GM18907 (cell line): ENCODE results near the gene USP20.

Experiments
- ATAC-seq: cut with Tn5 transposase; IDR thresholded peaks from one replicate; pipeline ENCODE4 v1.9.1; 2021; ENCODE audit warnings: mild to moderate bottlenecking, moderate library complexity; ENCODE audit not compliant: unreplicated experiment

Gene USP20

DNA sequence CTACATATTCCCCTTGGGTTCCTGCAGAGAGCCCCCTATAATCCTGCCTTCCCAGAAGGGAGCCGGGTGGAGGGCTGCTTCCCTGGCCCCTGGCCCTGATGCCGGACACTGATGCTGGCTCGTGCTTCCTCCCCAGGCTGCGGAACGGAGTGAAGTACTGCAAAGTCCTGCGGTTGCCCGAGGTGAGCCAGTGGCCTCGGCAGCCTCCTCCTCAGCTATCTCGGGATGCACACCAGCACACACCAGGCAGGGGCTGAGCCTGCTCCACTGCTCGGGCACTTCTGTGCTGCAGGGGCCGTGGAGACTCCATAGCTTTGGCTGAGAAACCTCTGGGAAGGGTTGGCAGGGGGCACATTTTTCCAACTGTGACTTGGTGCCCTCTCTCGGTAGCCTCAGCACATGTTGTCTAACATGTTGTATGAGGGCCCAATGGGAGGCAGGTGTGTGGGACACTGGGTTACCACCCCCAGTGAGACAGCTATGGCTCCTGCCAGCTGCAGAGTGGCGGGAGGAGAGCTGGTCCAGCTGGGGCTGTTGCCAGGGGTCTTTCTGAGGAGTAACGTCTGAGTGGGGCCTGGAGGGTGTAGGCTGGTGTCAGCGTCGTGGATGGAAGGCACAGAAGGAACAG is 38.4 kb downstream of the USP20 start:
- no peak for ATAC-seq

DNA sequence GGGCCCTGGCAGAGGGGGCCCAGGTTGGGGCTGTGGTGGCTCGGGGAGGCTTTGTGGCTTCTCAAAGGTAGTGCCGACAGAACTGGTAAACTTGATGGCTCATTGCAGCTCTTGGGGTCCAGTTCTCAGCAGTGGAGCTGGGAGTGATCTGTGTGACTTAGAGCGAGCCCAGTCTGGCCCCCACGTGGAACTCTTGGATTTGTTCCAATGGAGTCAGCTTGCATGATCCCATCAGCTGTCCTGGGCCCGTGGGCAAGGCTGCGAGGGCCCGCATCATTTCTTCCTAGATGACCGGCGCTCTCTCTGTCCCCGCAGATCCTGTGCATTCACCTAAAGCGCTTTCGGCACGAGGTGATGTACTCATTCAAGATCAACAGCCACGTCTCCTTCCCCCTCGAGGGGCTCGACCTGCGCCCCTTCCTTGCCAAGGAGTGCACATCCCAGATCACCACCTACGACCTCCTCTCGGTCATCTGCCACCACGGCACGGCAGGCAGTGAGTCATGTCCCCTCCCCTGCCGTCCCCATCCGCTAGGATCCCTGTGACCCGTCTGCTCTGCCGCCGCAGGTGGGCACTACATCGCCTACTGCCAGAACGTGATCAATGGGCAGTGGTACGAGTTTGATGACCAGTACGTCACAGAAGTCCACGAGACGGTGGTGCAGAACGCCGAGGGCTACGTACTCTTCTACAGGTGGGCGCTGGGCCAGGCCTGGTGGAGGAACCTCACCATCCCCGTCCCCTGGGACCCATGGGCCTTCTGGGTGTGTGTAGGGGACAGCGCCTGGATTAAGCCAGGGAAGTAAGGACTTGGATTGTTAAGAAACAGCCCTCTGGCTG is 39.2 kb downstream of the USP20 start:
- no peak for ATAC-seq

DNA sequence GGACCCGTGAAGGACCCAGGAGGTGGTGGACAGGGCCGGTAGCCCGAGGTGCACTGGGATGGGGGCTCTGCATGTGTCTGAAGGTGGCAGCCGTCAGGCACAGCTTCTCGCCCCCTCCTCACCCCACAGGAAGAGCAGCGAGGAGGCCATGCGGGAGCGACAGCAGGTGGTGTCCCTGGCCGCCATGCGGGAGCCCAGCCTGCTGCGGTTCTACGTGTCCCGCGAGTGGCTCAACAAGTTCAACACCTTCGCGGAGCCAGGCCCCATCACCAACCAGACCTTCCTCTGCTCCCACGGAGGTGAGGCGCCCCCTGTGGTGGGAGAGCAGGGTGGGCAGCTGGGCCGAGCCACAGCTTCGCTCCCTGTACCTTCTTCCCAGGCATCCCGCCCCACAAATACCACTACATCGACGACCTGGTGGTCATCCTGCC is 39.9 kb downstream of the USP20 start:
- no peak for ATAC-seq

DNA sequence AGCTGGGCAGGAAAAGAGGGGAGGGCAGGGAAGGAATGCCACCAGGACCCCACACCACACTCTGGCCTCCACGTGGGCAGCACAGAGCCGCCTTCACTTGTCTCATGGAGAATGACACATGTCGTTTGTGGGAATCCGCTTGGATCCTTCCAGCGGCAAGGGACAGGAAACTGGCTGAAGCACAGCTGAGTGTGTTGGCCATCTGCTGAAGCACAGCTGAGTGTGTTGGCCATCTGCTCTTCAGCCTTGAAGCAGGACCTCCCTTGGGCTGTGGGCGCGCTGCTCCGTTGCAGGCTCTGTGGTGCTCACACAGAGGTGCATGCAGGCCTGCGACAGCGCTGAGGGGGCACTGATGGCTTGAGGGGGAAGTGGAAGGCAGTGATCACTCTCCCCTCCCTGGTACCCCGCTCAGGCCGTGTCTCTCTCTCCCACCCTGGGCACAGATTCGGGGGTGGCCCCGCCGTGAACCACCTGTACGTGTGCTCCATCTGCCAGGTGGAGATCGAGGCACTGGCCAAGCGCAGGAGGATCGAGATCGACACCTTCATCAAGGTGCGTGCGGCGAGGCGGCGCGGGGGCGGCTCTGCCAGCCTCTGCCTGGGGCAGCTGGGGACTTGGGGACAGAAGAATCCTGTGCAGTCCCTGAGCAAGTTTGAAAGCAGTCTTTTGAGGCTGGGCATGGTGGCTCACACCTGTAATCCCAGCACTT is 40.6 kb downstream of the USP20 start:
- ATAC-seq, result no peak

DNA sequence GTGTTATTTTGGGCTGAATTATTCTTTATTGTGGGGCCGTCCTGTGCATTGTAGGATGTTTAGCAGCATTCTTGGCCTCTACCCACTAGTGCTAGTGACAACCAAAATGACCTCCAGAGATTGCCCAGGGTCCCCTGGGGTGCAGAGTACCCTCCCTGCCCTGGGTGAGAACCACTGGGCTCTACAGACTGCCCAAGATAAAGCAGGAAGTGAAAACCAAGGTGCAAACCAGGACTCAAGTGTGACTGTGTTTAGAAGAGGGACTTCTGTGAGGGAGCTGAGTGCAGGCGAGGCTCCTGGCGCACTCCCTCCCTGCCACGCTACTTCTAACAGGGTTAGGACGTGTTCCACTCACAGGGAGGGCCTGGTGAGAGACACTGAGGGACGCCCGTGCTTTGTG is 41.6 kb downstream of the USP20 start:
- no peak for ATAC-seq

DNA sequence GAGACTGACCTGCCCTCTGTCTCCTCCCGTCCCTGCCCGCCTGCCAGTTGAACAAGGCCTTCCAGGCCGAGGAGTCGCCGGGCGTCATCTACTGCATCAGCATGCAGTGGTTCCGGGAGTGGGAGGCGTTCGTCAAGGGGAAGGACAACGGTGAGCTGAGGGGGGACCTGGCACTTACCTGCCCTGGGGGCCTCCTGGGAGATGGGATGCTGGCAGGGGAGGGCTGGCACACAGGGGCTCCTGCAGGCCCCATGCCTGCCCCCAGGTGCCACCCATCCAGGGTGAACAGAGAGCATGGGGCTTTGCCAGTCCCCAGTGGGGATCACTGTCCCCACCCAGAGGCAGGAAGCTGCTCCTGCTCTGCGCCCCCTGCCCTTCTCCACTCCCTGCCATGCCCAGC is 43.0 kb downstream of the USP20 start:
- no peak for ATAC-seq

DNA sequence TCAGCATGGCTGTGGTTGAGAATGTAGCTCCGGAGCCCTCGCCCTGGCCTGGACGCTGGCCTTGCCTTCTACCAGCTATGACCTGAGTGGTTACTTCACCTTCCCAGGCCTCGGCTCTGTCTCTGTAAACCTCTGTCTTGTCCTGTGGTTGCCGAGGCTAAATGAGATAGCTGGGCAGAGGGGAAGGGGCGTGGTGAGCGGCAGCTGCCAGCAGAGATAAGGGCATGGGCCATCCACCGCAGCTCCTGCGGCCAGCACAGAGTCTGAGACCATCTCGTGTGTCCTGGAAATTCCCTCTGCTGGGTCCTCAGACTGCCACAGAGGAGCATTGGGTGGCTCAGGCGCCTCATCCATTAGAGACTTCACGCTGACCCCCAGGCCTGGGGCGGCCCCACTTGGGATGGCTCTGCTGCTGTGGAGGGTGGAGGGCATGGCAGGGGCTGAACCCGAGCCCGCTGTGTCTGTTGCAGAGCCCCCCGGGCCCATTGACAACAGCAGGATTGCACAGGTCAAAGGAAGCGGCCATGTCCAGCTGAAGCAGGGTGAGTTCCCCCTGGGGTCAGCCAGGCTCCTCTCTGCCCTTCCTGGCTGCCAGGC is 43.9 kb downstream of the USP20 start:
- no peak for ATAC-seq

DNA sequence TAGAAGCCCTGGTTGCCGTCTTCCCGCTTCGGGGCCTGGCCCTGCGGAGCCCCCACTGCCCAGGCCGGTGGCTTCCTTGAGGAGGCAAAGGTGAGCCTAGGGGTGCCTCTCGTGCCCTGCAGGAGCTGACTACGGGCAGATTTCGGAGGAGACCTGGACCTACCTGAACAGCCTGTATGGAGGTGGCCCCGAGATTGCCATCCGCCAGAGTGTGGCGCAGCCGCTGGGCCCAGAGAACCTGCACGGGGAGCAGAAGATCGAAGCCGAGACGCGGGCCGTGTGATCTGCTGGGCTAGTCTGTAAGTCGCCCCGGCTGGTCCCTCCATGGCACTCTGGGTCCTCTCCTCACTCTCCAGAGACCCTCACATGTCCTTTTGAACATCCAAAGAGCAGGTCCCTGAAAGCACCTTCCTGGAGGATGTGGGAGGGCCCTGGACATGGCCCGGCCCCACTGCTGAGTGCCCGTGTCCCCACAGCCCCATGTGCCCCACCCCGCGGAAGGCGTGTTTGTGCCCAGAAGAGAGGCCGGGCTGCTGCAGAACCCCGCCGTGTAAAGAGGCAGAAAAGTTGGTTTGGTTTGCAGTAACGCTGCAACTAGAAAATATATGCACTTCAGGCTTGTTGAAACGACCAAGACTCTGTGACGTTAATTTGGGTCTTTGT is 44.9 kb downstream of the USP20 start:
- ATAC-seq, result no peak

DNA sequence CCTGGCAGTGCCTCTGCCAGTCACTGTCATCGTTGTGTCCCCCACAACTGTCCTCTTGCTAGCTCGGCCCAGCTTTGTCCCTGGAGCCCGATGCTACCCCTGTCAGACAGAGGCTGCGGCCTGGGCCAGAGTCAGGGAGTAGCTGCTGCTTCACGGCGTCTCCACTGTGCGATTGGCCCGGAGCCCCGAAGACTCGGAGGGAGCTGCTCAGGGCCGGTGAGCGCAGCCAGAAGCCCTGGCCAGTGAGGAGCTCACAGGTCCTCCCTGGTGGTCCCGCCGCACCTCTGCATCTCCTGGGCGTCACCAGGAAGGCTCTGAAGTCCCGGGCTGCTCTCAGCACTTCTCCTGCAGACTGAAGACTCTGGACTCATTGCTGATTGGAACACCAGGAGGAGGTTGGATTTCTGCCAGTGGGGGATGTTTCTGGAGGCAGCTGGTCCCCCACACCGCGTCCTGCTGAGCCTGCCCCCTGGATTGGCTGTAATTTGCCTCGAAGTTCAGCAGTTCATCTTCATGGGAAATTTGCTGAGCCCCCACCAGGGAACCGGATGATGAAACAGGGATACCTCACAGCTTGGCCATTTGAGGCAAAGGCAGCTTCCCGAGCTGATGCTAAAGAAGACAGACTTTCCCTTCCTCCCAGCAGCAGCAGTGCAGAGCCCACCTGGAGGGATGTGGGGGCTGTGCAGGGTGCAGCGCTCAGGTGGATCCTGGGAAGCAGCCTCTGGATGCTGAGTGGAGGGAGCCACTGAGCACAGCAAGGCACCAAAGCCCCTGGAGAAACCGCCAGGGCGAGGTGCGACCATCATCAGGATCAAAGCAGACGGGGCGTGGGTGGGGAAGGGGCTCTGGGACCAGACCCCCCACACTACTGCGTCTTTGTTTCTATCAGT is 45.6 kb downstream of the USP20 start:
- no peak for ATAC-seq

DNA sequence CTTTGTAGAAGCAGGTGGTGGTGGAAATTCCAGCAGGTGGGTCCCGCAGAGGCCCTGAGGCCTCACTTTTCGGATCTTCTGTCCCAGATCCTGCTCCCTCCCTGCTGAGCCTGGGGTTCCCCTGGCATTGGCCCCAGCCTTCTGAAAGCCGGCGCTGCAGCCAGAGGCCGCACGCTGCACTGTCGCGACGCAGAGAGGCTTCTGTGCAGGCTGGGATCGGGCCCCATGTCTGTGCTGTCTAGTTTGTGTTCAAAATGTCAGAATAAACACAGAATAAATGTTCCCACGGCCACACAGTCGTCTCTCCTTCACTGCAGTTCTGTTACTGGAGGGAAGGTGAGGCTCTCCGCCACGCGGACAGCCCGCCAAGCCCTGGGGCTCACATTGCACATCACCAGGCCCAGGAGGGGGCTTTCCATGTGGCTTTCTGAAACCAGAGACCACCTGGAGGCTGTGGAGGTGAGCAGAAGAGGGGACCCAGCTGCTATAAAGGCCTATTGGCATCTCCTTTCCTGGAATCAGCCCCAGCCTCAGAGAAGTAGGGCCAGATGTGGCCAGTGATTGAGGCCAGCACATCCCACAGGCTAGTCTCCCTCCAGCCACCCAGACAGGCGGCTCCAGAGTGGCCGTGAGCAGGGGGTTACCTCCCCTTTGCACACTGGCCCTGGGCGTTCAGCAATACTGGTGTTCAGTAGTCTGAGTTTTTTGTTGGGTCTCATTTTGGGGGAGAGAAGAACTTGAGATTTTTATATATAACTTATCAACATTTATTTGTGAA is 46.5 kb downstream of the USP20 start:
- no peak for ATAC-seq

DNA sequence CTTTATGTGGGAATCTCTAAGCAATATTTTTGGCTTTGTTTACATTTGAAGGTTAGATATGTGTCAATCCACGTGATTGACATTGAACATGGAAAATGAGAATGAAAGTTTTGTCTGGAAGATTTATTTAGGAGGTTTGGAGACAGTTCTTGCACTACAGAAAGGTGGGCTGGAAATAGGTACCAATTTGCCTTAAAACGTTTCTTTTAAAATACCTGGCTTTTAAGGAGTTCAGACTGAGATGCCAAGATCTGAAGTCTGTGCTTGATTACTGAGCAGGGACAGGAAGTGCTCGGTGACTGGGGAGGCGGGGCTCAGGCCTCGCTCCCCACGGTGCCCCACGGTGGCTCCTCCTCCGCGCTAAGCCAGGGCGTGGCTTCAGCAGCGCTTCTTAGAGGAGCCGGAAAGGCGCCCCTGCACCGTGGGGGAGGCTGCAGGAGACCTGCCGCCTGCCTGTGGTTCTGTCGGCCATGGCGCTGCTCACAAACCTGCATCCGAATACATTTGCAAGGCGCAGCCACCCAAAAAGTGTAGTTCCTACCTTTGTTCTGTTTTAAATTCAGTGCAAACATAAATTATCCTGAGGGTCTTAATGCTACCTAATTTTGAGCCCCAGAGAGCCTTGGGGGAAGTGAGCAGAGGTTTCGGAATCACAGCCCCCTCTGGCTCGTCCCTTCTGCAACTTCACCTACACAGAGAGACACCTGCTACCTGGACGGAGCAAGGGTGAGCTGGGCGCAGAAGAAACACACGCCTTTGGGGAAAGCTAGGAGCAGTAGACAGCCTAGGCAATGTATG is 49.2 kb downstream of the USP20 start:
- ATAC-seq, result peak; percentile 42

DNA sequence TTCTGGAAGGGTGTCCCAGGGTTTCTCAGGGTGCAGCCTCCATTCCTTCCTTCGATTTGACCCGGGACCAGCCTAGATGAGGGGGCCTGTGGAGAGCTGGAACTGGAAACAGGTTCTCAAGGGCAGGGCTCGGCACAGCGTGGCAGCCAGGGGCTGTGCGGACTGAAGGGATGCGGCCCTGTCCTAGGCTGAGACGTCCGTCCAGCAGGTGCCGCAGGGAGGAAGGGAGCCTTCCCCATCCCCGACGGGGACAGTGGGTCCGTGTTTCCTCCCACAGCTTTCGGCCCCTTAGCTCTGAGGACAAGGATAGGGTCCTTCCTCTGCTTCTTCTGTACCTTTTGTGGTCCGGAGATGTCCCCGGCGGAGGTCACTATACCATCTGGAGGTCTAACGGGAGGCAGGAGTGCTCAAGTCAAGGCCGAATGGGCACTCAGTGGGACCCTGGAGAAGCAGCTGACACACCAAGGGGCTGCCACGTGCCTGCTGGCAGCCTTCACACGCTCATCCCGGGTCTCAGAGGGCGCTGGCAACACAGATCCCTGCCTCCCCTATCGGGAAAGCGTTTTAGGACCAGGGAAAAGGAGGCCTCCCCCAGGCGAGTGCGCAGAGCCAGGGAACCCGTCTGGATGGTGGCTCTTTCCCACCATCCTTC is 49.9 kb downstream of the USP20 start:
- no peak for ATAC-seq

DNA sequence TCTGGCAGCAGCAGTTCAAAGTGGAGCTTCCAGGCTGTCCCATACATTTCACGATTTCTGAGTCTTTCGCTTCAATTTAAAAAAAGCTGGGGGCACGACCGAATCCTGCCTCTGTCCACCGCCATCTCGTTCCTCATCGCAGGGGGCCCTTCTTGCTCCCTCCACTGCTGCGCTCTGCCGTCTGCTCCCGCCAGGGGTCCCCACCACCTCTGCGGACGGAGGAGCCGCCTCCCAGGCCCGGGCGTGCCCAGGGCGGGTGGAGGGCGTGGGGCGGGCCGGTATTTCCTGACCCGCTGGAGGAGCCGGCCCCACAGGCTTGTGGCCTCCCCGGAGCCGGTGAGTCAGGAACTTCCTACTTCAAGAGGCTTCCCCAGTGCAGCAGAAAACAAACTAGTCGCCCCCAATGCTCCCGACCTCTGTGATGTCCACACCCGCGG is 50.4 kb downstream of the USP20 start:
- ATAC-seq, result no peak

DNA sequence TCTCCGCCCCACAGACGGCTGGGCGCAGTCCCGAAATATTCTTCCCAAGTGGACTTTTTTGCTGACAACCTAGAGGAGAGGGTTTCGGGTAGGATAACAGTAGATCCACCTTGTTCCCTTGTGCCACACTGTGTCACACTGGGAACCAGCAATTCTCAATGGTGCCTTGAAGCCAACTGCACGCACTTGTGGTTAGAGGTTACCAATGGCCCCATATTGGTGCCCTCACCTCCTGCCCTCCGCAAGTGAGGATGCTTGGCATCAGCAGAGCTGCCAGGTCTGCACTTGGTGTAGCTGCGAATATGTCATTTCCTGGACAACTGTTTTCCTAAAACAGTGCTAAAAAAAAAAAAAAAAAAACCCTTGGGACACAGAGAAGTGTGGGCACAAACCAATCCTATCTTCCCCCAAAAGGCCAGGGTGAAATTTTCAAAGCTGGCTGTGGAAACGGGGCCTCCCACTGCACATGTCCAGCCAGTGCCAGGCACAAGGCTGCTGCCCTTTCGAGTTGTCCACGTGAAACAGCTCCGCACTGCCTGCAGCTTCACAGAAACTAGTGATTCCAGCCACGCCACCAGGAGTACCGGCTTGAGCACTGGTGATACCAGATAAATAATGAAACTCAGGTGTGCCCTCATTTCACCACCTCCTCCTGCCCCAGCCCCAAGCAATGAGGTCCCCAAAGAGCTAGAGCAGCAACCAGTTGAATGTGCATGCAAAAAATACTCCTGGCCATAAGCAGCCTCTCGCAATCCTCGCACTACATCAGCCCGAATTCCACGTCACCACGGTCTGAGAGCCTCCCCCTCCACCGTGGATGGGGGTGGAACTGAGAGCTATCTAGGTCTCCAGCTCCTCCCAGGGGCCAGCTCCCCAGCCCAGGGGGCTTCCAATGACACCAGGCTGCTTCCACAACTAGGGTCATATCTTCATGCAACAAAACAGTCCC is 51.2 kb downstream of the USP20 start:
- ATAC-seq, result no peak

DNA sequence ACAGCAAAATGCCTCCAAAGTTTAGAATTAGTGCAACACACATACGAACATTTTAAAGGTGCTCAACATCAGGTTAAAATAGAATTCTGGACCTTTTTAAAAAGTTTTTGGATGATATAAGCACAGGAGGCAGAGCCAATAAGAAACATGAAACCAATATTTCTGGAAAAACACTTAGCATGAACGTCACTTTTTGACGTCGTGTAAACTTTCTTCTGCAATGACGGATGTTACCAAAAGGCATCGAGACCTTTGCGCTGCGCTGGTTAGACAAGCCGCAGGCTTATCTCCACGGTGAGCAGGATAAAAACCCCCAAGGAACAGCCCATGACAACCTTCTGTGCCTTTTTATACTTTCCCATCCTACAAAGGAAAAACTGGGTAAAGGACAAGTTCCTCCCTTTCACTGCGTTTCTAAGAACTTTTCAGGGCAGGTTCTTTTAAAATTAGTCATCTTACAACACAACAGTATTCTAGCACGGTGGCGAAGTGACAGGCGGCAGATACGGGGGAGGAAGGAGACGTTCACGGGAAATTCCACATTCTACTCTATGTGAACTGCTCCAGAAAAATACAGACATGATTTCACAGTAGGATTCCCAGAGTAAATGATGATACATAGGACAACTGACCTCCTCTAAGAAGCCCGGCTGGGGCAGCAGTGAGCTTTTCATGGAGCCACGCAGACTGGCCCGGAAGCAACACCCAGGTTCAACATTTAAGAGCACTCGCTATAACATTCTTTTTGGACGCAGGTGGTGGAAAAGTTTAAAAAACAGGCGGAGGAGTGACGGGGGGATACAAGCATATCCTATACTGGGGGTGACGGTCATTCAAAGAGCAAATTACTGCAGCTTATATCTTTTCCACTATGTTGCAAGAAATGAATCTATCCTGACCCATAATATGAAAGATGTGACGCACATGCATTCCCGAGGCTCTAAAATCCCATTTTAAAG is 52.4 kb downstream of the USP20 start:
- ATAC-seq, result no peak
